Mesenchymal stem cell (in vitro differentiated cells and primary cell): Measurements from ENCODE around the gene DENND1B.
"Not testable (repeated sequence)": the region's sequence is repeated elsewhere in the genome, so short reads cannot be mapped to it uniquely, and the experiment has no call there.

Experiments used
- DNase-seq: peaks from one replicate; pipeline ENCODE4 v3.0.0-alpha.2; 2013
- H2AFZ ChIP-seq: one replicate; pipeline ENCODE4 v1.6.1; 2013; ENCODE audit warnings: low read depth, mild to moderate bottlenecking, control low read depth, inconsistent platforms, low read length, moderate library complexity
- H2AK5ac ChIP-seq: 2 replicates; pipeline ENCODE4 v1.6.1; 2013; ENCODE audit warnings: low read length, moderate library complexity, mild to moderate bottlenecking, inconsistent platforms; ENCODE audit not compliant: severe bottlenecking
- H2BK120ac ChIP-seq: one replicate; pipeline ENCODE4 v1.6.1; 2013; ENCODE audit warnings: low read depth, mild to moderate bottlenecking, inconsistent platforms, low read length, moderate library complexity
- H2BK12ac ChIP-seq, 2 experiments: one replicate each; pipeline ENCODE4 v1.6.1; 2013; ENCODE audit warnings: inconsistent platforms in 2 of 2, low read length in 2 of 2, mild to moderate bottlenecking in 2 of 2, moderate library complexity in 2 of 2, control low read depth in 1 of 2
- H2BK15ac ChIP-seq: one replicate; pipeline ENCODE4 v1.6.1; 2013; ENCODE audit warnings: mild to moderate bottlenecking, low read depth, inconsistent platforms; ENCODE audit not compliant: poor library complexity, severe bottlenecking
- H2BK5ac ChIP-seq: 2 replicates; pipeline ENCODE4 v1.6.1; 2013; ENCODE audit warnings: low read depth, mild to moderate bottlenecking, low read length, control low read depth, inconsistent platforms; ENCODE audit not compliant: poor library complexity, severe bottlenecking
- H3K14ac ChIP-seq, 2 experiments: one replicate each; pipeline ENCODE4 v1.6.1; 2013; ENCODE audit warnings: inconsistent platforms in 2 of 2, low read length in 2 of 2, control low read depth in 1 of 2, mild to moderate bottlenecking in 1 of 2, moderate library complexity in 1 of 2
- H3K18ac ChIP-seq, 2 experiments: one replicate each; pipeline ENCODE4 v1.6.1; 2013; ENCODE audit warnings: inconsistent platforms in 2 of 2, low read length in 2 of 2, control low read depth in 1 of 2, low read depth in 1 of 2, mild to moderate bottlenecking in 1 of 2
- H3K23ac ChIP-seq, 2 experiments: one replicate each; pipeline ENCODE4 v1.6.1; 2013; ENCODE audit warnings: inconsistent platforms in 2 of 2, low read length in 2 of 2, mild to moderate bottlenecking in 2 of 2, moderate library complexity in 2 of 2, control low read depth in 1 of 2
- H3K27ac ChIP-seq: 2 replicates; pipeline ENCODE4 v1.5.1; 2013; ENCODE audit warnings: mild to moderate bottlenecking, moderate library complexity, low read length, control low read depth, inconsistent platforms; ENCODE audit not compliant: poor library complexity, severe bottlenecking
- H3K27me3 ChIP-seq, 2 experiments: 2 replicates each; pipeline versions ENCODE4 v1.6.1 to v1.7.0; 2013; ENCODE audit warnings: low read length in 2 of 2, mild to moderate bottlenecking in 2 of 2, moderate library complexity in 2 of 2, control low read depth in 1 of 2, inconsistent platforms in 1 of 2; ENCODE audit not compliant: control insufficient read depth in 1 of 2, insufficient read depth in 1 of 2
- H3K36me3 ChIP-seq, 2 experiments: 2 replicates each; pipeline versions ENCODE4 v1.6.1 to v1.7.0; 2013; ENCODE audit warnings: low read length in 2 of 2, control low read depth in 1 of 2, inconsistent platforms in 1 of 2, low read depth in 1 of 2, mild to moderate bottlenecking in 1 of 2; ENCODE audit not compliant: insufficient read depth in 2 of 2, control insufficient read depth in 1 of 2
- H3K4ac ChIP-seq, 2 experiments: one replicate each; pipeline ENCODE4 v1.6.1; 2013; ENCODE audit warnings: inconsistent platforms in 2 of 2, low read length in 2 of 2, mild to moderate bottlenecking in 2 of 2, moderate library complexity in 2 of 2, control low read depth in 1 of 2, low read depth in 1 of 2
- H3K4me1 ChIP-seq: 2 replicates; pipeline ENCODE4 v1.6.1; 2013; ENCODE audit warnings: low read depth, low read length, control low read depth; ENCODE audit not compliant: control insufficient read depth, insufficient read depth
- H3K4me2 ChIP-seq: 2 replicates; pipeline ENCODE4 v1.6.1; 2013; ENCODE audit warnings: low read length, mild to moderate bottlenecking, inconsistent platforms; ENCODE audit not compliant: poor library complexity, severe bottlenecking
- H3K4me3 ChIP-seq, 2 experiments: 2 replicates each; pipeline versions ENCODE4 v1.5.1 to v1.7.0; 2013; ENCODE audit warnings: low read length in 2 of 2, mild to moderate bottlenecking in 2 of 2, control low read depth in 1 of 2, low read depth in 1 of 2; ENCODE audit not compliant: insufficient read depth in 1 of 2
- H3K79me1 ChIP-seq: replicated peaks from 2 replicates; pipeline ENCODE4 v1.6.1; 2013; ENCODE audit warnings: mild to moderate bottlenecking, control low read depth, low read length, inconsistent platforms; ENCODE audit not compliant: poor library complexity, severe bottlenecking
- H3K9ac ChIP-seq: 2 replicates; pipeline ENCODE4 v1.7.0; 2013; ENCODE audit warnings: mild to moderate bottlenecking, low read length, moderate library complexity
- H3K9me3 ChIP-seq: 2 replicates; pipeline ENCODE4 v1.7.0; 2013; ENCODE audit warnings: mild to moderate bottlenecking, low read length; ENCODE audit not compliant: control insufficient read depth
- H4K8ac ChIP-seq: one replicate; pipeline ENCODE4 v1.6.1; 2013; ENCODE audit warnings: inconsistent platforms, mild to moderate bottlenecking, low read length, moderate library complexity
- H4K91ac ChIP-seq: one replicate; pipeline ENCODE4 v1.6.1; 2013; ENCODE audit warnings: mild to moderate bottlenecking, low read length, inconsistent platforms
- WGBS: methylation state at CpG from one replicate; pipeline ENCODE4 v1.1.7; 2013; ENCODE audit warnings: mixed read lengths; 5-methylcytosine and 5-hydroxymethylcytosine counted together

The DENND1B gene

GRCh38 chr1:197590687-197591086, 184.6 kb downstream of the DENND1B start:
- H3K14ac ChIP-seq = no peak overlapping the region
- no peak overlapping the region for H2BK5ac ChIP-seq
- H3K27me3 ChIP-seq = no peaks in the 10 kb centered on the region
- H3K4me1 ChIP-seq = no peaks in the 10 kb centered on the region
- no peak overlapping the region for H2BK120ac ChIP-seq
- no peak overlapping the region for H3K4ac ChIP-seq
- H3K9ac ChIP-seq = no peak overlapping the region
- no peak overlapping the region for H3K23ac ChIP-seq
- no peak overlapping the region for H3K27ac ChIP-seq
- peaks cover 2 to 4% of the 10 kb centered on the region in 2 experiments for H3K36me3 ChIP-seq
- no peak overlapping the region for H2AFZ ChIP-seq
- no peak overlapping the region for H3K4me2 ChIP-seq
- no peak overlapping the region for H4K91ac ChIP-seq
- H4K8ac ChIP-seq = no peak overlapping the region
- H3K18ac ChIP-seq = no peak overlapping the region
- H3K79me1 ChIP-seq = no peaks in the 10 kb centered on the region
- WGBS = 100% methylated on average over 1 of the region's 2 CpGs
- H3K4me3 ChIP-seq = no peak overlapping the region
- no peaks in the 10 kb centered on the region for H3K9me3 ChIP-seq
- DNase-seq = no peak
- no peak overlapping the region for H2BK12ac ChIP-seq
- no peak overlapping the region for H2AK5ac ChIP-seq
- H2BK15ac ChIP-seq = no peak overlapping the region

GRCh38 chr1:197585809-197586208, 189.5 kb downstream of the DENND1B start:
- Histone ChIP-seq H2BK5ac (no peak overlapping the region), H4K8ac (no peak overlapping the region), H2AFZ (no peak overlapping the region), H2BK120ac (no peak overlapping the region), H3K4me3 (no peak overlapping the region), H3K4me1 (no peaks in the 10 kb centered on the region), H2BK15ac (no peak overlapping the region), H3K27me3 (no peaks in the 10 kb centered on the region), H3K27ac (no peak overlapping the region), H3K14ac (no peak overlapping the region), H3K79me1 (no peaks in the 10 kb centered on the region), H3K4me2 (no peak overlapping the region), H3K4ac (no peak overlapping the region), H2BK12ac (no peak overlapping the region), H3K23ac (no peak overlapping the region), H3K9ac (no peak overlapping the region), H3K36me3 (peaks cover 0 to 5% of the 10 kb centered on the region in 2 experiments), H3K18ac (no peak overlapping the region), H2AK5ac (no peak overlapping the region), H4K91ac (no peak overlapping the region), H3K9me3 (no peaks in the 10 kb centered on the region)
- 90% methylated on average over 1 of the region's 1 CpG for WGBS
- DNase-seq = no peak

GRCh38 chr1:197577580-197577979, 197.7 kb downstream of the DENND1B start:
- Histone ChIP-seq H3K27me3 (no peaks in the 10 kb centered on the region), H2BK120ac (no peak overlapping the region), H3K9me3 (peaks cover 3% of the 10 kb centered on the region), H3K4me2 (no peak overlapping the region), H4K8ac (no peak overlapping the region), H3K36me3 (peaks cover under 1 to 11% of the 10 kb centered on the region in 2 experiments), H2BK15ac (no peak overlapping the region), H3K4me3 (no peak overlapping the region), H3K23ac (no peak overlapping the region), H3K79me1 (no peaks in the 10 kb centered on the region), H2BK5ac (no peak overlapping the region), H2AFZ (no peak overlapping the region), H2AK5ac (no peak overlapping the region), H3K9ac (no peak overlapping the region), H3K4ac (no peak overlapping the region), H3K4me1 (no peaks in the 10 kb centered on the region), H3K27ac (no peak overlapping the region), H2BK12ac (no peak overlapping the region), H4K91ac (no peak overlapping the region), H3K18ac (no peak overlapping the region), H3K14ac (no peak overlapping the region)
- WGBS = no CpG with 5 or more reads among the region's 2 CpGs
- no peak for DNase-seq

GRCh38 chr1:197575531-197575930, 199.7 kb downstream of the DENND1B start:
- H2AFZ ChIP-seq, H3K4me2 ChIP-seq, H3K23ac ChIP-seq, H4K8ac ChIP-seq, H2AK5ac ChIP-seq, H3K27ac ChIP-seq, H4K91ac ChIP-seq, H3K9me3 ChIP-seq, H3K79me1 ChIP-seq, H2BK12ac ChIP-seq, H3K4me3 ChIP-seq, H3K14ac ChIP-seq, H3K27me3 ChIP-seq, H2BK15ac ChIP-seq, H2BK5ac ChIP-seq, DNase-seq, H3K9ac ChIP-seq, H3K4me1 ChIP-seq, H3K18ac ChIP-seq, H3K4ac ChIP-seq, H2BK120ac ChIP-seq: not testable (repeated sequence)
- WGBS = 100% methylated on average over 2 of the region's 4 CpGs
- peaks cover 8 to 20% of the 10 kb centered on the region in 2 experiments for H3K36me3 ChIP-seq
